Fibroblast of lung (primary cell): ENCODE data around the gene CD48.

ENCODE experiments used
- EZH2 ChIP-seq: IDR thresholded peaks from 2 replicates; pipeline ENCODE4 v1.5.1; 2012; ENCODE audit warnings: low read length, control low read depth, mild to moderate bottlenecking; ENCODE audit errors: missing control alignments
- TF ChIP-seq, protein P1 (sequence below), 2 donors: IDR thresholded peaks in 1 of 2; conservative IDR thresholded peaks in 1 of 2; 1 replicate in 1 of 2; 2 replicates in 1 of 2; pipeline ENCODE4 v1.5.1; 2011 to 2012; ENCODE audit warnings: low read length in 2 of 2, control low read depth in 1 of 2, inconsistent platforms in 1 of 2, low read depth in 1 of 2, mild to moderate bottlenecking in 1 of 2

DNA sequence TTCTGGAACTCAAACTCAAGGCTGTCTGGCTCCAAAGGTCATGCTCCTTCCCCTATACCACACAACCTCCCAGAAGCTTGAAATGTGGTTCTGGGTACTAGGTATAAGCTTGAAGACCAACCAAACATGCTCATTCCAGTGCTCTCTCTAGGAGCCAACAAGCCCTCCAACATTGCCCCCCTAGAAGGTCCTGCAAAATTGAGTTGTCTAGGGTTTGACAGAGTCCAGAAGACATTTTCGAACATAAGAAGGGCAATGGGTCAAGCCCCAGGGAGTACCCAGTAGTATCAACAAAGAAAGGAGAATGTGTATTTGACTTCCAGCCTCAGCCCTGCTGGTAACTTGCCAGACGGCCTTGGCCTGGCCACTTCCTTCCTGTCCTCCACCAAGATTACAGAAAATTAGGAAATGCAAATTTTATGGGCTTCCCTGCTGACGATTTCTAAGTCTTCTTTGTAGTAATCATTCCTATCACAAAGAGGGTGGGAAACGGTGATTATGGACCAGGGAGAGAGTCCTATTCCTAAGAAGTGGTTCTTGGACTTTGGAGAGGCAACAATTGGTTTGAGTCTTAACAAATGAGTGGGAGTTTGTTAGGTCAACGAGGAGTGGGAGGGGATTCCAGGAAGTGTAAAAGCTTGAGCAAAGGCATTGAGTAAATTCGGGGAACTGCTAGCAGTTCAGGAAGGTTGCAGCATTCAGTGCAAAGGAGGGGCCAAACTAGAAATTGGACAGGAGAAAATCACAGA, 46.1 kb downstream of the CD48 start:
- no peak for TF ChIP-seq EZH2
- TF ChIP-seq, protein P1, sequence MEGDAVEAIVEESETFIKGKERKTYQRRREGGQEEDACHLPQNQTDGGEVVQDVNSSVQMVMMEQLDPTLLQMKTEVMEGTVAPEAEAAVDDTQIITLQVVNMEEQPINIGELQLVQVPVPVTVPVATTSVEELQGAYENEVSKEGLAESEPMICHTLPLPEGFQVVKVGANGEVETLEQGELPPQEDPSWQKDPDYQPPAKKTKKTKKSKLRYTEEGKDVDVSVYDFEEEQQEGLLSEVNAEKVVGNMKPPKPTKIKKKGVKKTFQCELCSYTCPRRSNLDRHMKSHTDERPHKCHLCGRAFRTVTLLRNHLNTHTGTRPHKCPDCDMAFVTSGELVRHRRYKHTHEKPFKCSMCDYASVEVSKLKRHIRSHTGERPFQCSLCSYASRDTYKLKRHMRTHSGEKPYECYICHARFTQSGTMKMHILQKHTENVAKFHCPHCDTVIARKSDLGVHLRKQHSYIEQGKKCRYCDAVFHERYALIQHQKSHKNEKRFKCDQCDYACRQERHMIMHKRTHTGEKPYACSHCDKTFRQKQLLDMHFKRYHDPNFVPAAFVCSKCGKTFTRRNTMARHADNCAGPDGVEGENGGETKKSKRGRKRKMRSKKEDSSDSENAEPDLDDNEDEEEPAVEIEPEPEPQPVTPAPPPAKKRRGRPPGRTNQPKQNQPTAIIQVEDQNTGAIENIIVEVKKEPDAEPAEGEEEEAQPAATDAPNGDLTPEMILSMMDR (conservative IDR thresholded peaks at IDR 0.05 in 1 of 2, IDR thresholded peaks at IDR 0.05 in 1 of 2; ENCODE audit: low read depth in 1 of 2, low read length in 2 of 2) = no peak
